Psoas muscle (tissue), 8 donors: ENCODE data around the gene LNP1. TPM values are rescaled to one million over a fixed set of nuclear protein-coding genes. Genes with fewer than 3 reads are reported as not detected.

Experiments used
- ATAC-seq, 4 donors: fragments of 200-7000 bp; cut with Tn5 transposase; one replicate each; pipeline ENCODE4 v1.9.1; 2020; ENCODE audit warnings: moderate library complexity in 3 of 4, mild to moderate bottlenecking in 2 of 4
- DNase-seq, 2 donors: peaks; one replicate each; pipeline ENCODE4 v3.0.0-alpha.2; 2020
- H3K27ac ChIP-seq: fragments of 200-600 bp; one replicate; pipeline ENCODE4 v1.8.0; 2022
- H3K27me3 ChIP-seq, 3 donors: fragments of 200-600 bp in 1 of 3; one replicate each; pipeline versions ENCODE4 v1.6.1 to v1.8.0; 2013 to 2022; ENCODE audit warnings: low read length in 2 of 3, mild to moderate bottlenecking in 2 of 3, moderate library complexity in 1 of 3; ENCODE audit not compliant: insufficient read depth in 3 of 3
- H3K36me3 ChIP-seq, 2 donors: fragments of 200-600 bp in 1 of 2; one replicate each; pipeline versions ENCODE4 v1.6.1 to v1.8.0; 2013 to 2022; ENCODE audit warnings: low read depth in 1 of 2, mild to moderate bottlenecking in 1 of 2, moderate library complexity in 1 of 2; ENCODE audit not compliant: insufficient read depth in 1 of 2
- H3K4me1 ChIP-seq: fragments of 200-600 bp; one replicate; pipeline ENCODE4 v1.8.0; 2022
- H3K4me3 ChIP-seq: fragments of 200-600 bp; one replicate; pipeline ENCODE4 v1.8.0; 2022; ENCODE audit warnings: mild to moderate bottlenecking
- H3K9me3 ChIP-seq: fragments of 200-600 bp; one replicate; pipeline ENCODE4 v1.8.0; 2022
- CTCF ChIP-seq: fragments of 200-600 bp; IDR thresholded peaks from one replicate; pipeline ENCODE4 v1.8.0; 2022; ENCODE audit warnings: antibody characterized with exemption
- WGBS, 3 donors: extraction: QIAGEN DNeasy Blood & Tissue Kit; methylation state at CpG; one replicate each; pipeline versions ENCODE4 v1.1.6 to v1.1.7; 2013; 5-methylcytosine and 5-hydroxymethylcytosine counted together
- intact Hi-C, 2 donors: fragments of 100-400 bp; cut with DNase I; formaldehyde crosslinking; loops; one replicate each; pipeline versions ENCODE4 v1.11.0 to v1.14.2; 2022
- polyA plus RNA-seq, 3 donors: library from polyadenylated mRNA; stranded (reverse); fragments of 200-250 nt; gene quantifications; one replicate each; pipeline ENCODE4 v1.2.3, GENCODE V29; 2013
- total RNA-seq, 4 donors: library from RNA; stranded (reverse); fragmentation: NEBNext Ultra II Directional in 2 of 4; extraction: Animal tissue kit (Norgen Biotek cat#: 25700) in 2 of 4; gene quantifications; one replicate each; pipeline versions ENCODE4 v1.2.1 to v1.2.4, GENCODE V29; 2021 to 2023
- donor health status: healthy with polysubstance abuse.
- donor health status: DM: no; HTN: no; CAD: no; lungs with moderate emphysema.
- donor health status: Bipolar disorder and iron deficiency.
- donor health status: healthy.
- donor health status: DM: yes; HTN: yes; CAD: no.
- donor health status: DM: no; HTN: no; CAD: no.
- donor health status: DM: no; HTN: no; CAD: no.
- donor health status: DM: yes; HTN: yes; CAD: no.

LNP1 gene
- total and polyA plus RNA-seq, 7 donors, result 0.96 to 5.1 (median 1.7) TPM

DNA sequence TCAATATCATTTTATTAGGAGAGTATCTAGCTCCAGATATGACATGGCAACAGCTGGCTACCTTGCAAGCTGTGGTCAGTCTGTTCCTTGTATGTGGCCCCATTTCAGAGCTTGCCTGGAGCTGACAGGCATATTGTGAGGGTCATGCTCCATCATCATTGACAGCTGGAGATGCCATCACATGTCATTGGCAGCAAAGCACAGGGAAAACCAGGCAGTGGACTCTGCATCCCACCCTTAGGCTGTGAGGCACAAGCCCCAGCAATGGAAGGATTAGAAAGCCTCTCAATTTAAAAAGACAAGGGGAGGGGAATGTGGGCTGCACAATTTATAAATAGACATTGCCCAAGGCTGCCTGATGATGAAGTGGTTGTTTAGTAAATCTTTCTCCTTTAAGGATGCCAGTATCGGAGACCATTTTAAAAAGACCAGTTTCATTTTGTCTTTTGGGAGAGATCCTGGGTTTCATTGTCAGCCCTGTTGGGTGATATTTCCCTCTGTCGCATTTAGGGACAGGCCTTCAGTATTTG is 27.9 kb downstream of the LNP1 start:
- H3K4me1 ChIP-seq, result no peaks in the 10 kb centered on the region
- DNase-seq, result no peak
- no peak overlapping the region for H3K27ac ChIP-seq
- TF ChIP-seq CTCF, result no peak
- no peak overlapping the region for H3K4me3 ChIP-seq
- H3K27me3 ChIP-seq, result no peaks in the 10 kb centered on the region
- no peaks in the 10 kb centered on the region for H3K9me3 ChIP-seq
- intact Hi-C loops, result no loop called here
- H3K36me3 ChIP-seq, result no peaks in the 10 kb centered on the region
- no peak for ATAC-seq
- WGBS, 3 donors, result 91 to 95% (median 91%) methylated on average over 2 of the region's 2 CpGs

- DNase-seq, result no peak
- H3K9me3 ChIP-seq, result peaks cover 4% of the 10 kb centered on the region
- no peak overlapping the region for H3K27ac ChIP-seq
- no peak overlapping the region for H3K4me3 ChIP-seq
- peaks cover 3% of the 10 kb centered on the region for H3K4me1 ChIP-seq
- no peaks in the 10 kb centered on the region for H3K27me3 ChIP-seq
- no peak for TF ChIP-seq CTCF
- intact Hi-C loops, result no loop called here
- peak in 1 of 4 donors; percentile 43 for ATAC-seq
- WGBS, 3 donors, result 84 to 90% (median 87%) methylated on average over 2 of the region's 2 CpGs
- no peaks in the 10 kb centered on the region for H3K36me3 ChIP-seq
These were observed 35.6 kb downstream of the LNP1 start for GRCh38 chr3:100436951-100437350.

GRCh38 chr3:100437721-100438622 is 36.6 kb downstream of the LNP1 start:
- no peak for TF ChIP-seq CTCF
- WGBS, 3 donors, result 93 to 97% (median 95%) methylated on average over 3 of the region's 3 CpGs
- peak in 1 of 4 donors; percentile 53 for ATAC-seq
- no peak for DNase-seq
- H3K4me1 ChIP-seq, result peaks cover 3% of the 10 kb centered on the region
- no peak overlapping the region for H3K4me3 ChIP-seq
- H3K36me3 ChIP-seq, result no peaks in the 10 kb centered on the region
- intact Hi-C loops, result no loop called here
- H3K9me3 ChIP-seq, result peaks cover 4% of the 10 kb centered on the region
- no peaks in the 10 kb centered on the region for H3K27me3 ChIP-seq
- no peak overlapping the region for H3K27ac ChIP-seq

DNA sequence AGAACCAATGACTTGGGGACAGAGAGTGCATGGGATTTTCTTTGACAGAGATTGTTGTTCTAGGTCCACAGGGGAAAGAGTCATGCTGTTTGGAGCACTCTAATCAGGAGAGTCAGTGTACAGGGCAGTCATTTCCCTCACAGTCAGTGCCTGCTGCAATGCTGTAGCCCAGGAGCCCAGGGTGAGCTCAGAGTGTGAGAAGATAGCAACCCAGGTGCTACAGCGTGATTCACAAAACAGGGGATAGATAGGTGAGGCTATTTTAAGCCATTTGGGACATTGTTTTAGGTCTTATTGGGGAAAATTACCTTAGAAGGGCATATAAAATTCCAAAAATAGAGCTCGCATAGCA is 37.3 kb downstream of the LNP1 start:
- Histone ChIP-seq H3K4me1 (peaks cover 3% of the 10 kb centered on the region), H3K4me3 (no peak overlapping the region), H3K9me3 (peaks cover 4% of the 10 kb centered on the region), H3K27me3 (no peaks in the 10 kb centered on the region), H3K27ac (no peak overlapping the region), H3K36me3 (no peaks in the 10 kb centered on the region)
- 99 to 100% (median 100%) methylated on average over 2 of the region's 2 CpGs for WGBS, 3 donors
- ATAC-seq, result no peak
- intact Hi-C loops, result no loop called here
- no peak for TF ChIP-seq CTCF
- DNase-seq, result no peak
